Measurements from ENCODE around the gene NAT10.

- TF ChIP-seq, protein P1, sequence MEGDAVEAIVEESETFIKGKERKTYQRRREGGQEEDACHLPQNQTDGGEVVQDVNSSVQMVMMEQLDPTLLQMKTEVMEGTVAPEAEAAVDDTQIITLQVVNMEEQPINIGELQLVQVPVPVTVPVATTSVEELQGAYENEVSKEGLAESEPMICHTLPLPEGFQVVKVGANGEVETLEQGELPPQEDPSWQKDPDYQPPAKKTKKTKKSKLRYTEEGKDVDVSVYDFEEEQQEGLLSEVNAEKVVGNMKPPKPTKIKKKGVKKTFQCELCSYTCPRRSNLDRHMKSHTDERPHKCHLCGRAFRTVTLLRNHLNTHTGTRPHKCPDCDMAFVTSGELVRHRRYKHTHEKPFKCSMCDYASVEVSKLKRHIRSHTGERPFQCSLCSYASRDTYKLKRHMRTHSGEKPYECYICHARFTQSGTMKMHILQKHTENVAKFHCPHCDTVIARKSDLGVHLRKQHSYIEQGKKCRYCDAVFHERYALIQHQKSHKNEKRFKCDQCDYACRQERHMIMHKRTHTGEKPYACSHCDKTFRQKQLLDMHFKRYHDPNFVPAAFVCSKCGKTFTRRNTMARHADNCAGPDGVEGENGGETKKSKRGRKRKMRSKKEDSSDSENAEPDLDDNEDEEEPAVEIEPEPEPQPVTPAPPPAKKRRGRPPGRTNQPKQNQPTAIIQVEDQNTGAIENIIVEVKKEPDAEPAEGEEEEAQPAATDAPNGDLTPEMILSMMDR (IDR thresholded peaks at IDR 0.05; ENCODE audit: poor library complexity, severe bottlenecking), result no peak
- TF ChIP-seq MXI1 (conservative IDR thresholded peaks at IDR 0.05; ENCODE audit: poor library complexity, severe bottlenecking), result no peak
- TF ChIP-seq EP300 (conservative IDR thresholded peaks at IDR 0.05; ENCODE audit: poor library complexity, severe bottlenecking), result no peak
These were observed 6.6 kb upstream of the NAT10 start for GRCh38 chr11:34098813-34099212.

Measured in neural cell (in vitro differentiated cells).